HFFc6 (cell line): ENCODE measurements around the gene SRRM5. TPM values are rescaled to one million over a fixed set of nuclear protein-coding genes. Genes with fewer than 3 reads are reported as not detected.

Experiments
- DNase-seq: peaks from one replicate; pipeline ENCODE4 v3.0.0-alpha.2; 2018
- H3K27ac Mint-ChIP-seq: 2 replicates; pipeline ENCODE4 v1.8.0; 2020; ENCODE audit warnings: mild to moderate bottlenecking, mixed read lengths
- H3K27me3 Mint-ChIP-seq: 2 replicates; pipeline ENCODE4 v1.8.0; 2021; ENCODE audit warnings: mild to moderate bottlenecking, moderate library complexity, mixed read lengths; ENCODE audit not compliant: insufficient read depth
- H3K36me3 Mint-ChIP-seq: 2 replicates; pipeline ENCODE4 v1.8.0; 2021; ENCODE audit warnings: low read depth, mixed read lengths
- H3K4me1 Mint-ChIP-seq: 2 replicates; pipeline ENCODE4 v1.8.0; 2020; ENCODE audit warnings: low read depth, mixed read lengths
- H3K4me3 Mint-ChIP-seq: 2 replicates; pipeline ENCODE4 v1.8.0; 2020; ENCODE audit warnings: mild to moderate bottlenecking, moderate library complexity, mixed read lengths
- H3K9me3 Mint-ChIP-seq: 2 replicates; pipeline ENCODE4 v1.8.0; 2020; ENCODE audit warnings: mild to moderate bottlenecking, mixed read lengths
- total RNA-seq, 6 experiments: library from RNA; stranded (reverse); fragmentation: NEBNext Ultra II Directional; extraction: Animal tissue kit (Norgen Biotek cat#: 25700); gene quantifications; 2 replicates in 1 of 6; 3 replicates in 5 of 6; pipeline ENCODE4 v1.2.3, GENCODE V29; 2021
- TF ChIP-seq, protein P1 (sequence below): fragments of 200-600 bp; sonication (generic); IDR thresholded peaks from 2 replicates; pipeline ENCODE4 v1.5.0; 2021; ENCODE audit warnings: antibody characterized with exemption, mild to moderate bottlenecking

Gene SRRM5
- total RNA-seq, 6 experiments from 2014 or later, result 0.11 to 0.31 (median 0.21) TPM; not detected in 1

DNA sequence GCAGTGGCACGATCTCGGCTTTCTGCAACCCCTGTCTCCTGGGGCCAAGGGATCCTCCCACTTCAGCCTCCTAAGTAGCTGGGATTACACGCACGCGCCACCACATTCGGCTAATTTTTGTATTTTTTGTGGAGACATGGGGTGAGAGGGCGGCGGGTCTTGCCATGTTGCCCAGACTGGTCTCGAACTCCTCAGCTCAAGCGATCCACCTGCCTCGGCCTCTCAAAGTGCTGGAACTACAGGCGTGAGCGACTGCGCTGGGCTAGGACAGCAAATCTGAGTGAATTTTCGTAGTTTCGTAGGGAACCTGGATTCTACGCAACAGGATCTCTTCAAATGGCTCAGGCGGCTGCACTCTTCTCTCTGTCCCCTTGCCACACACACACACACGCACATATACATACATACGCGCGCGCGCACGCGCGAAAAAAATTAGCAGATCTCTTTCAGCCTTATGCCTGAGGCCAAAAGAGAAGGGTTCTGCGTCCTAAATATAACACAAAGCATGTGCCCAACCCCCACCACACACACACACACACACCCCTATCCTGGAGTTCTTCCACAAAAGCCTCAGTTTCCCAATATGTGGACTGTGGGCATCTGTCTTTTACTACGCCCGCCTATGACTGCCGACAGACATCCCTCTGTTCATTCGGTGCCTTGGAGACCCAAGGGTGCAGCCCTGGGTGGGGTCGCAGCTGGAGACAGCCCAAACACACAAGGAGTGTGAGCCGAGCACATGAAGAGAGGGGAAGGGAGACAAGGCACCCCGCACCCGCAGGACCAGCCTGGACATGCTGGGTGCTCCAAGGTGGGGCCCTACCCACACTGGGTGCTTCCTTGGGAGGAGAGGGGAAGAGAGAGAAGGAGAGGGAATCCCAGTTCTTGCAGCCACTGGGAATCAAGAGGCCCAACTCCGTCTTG, 35.7 kb upstream of the SRRM5 start:
- H3K36me3 Mint-ChIP-seq, result no peaks in the 10 kb centered on the region
- H3K9me3 Mint-ChIP-seq, result no peaks in the 10 kb centered on the region
- no peak for DNase-seq
- peaks cover 7% of the 10 kb centered on the region for H3K27me3 Mint-ChIP-seq
- TF ChIP-seq, protein P1, sequence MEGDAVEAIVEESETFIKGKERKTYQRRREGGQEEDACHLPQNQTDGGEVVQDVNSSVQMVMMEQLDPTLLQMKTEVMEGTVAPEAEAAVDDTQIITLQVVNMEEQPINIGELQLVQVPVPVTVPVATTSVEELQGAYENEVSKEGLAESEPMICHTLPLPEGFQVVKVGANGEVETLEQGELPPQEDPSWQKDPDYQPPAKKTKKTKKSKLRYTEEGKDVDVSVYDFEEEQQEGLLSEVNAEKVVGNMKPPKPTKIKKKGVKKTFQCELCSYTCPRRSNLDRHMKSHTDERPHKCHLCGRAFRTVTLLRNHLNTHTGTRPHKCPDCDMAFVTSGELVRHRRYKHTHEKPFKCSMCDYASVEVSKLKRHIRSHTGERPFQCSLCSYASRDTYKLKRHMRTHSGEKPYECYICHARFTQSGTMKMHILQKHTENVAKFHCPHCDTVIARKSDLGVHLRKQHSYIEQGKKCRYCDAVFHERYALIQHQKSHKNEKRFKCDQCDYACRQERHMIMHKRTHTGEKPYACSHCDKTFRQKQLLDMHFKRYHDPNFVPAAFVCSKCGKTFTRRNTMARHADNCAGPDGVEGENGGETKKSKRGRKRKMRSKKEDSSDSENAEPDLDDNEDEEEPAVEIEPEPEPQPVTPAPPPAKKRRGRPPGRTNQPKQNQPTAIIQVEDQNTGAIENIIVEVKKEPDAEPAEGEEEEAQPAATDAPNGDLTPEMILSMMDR, result no peak
- peak overlapping the region; percentile 96 for H3K27ac Mint-ChIP-seq
- H3K4me1 Mint-ChIP-seq, result peaks cover 18% of the 10 kb centered on the region
- H3K4me3 Mint-ChIP-seq, result peak overlapping the region; percentile 100

DNA sequence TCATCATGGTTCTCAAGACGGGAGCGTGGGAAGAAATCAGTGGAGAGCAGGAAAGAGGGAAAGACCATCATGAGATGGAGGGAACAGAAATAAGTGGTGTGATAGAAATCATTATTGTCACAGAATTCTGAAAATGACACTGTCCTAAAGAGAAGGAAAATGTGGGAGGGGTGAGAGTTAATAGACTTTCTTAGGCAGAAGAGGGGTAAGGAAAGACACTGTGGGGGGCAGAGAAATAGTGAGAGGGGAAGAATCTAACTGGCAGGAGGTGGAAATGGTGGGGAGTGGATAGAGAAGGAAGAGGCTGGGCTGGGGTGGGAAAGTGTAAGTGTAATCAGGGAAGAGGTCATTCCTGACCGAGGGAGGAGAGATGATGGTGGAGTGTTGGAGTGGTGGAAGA, 33.1 kb upstream of the SRRM5 start:
- no peak for DNase-seq
- Mint-ChIP-seq H3K4me1 (peaks cover 8% of the 10 kb centered on the region; the same call in 1 of the 2 replicates), H3K27me3 (peaks cover 7% of the 10 kb centered on the region), H3K9me3 (no peaks in the 10 kb centered on the region), H3K4me3 (no peak overlapping the region), H3K36me3 (no peaks in the 10 kb centered on the region), H3K27ac (no peak overlapping the region)
- TF ChIP-seq, protein P1, result no peak

DNA sequence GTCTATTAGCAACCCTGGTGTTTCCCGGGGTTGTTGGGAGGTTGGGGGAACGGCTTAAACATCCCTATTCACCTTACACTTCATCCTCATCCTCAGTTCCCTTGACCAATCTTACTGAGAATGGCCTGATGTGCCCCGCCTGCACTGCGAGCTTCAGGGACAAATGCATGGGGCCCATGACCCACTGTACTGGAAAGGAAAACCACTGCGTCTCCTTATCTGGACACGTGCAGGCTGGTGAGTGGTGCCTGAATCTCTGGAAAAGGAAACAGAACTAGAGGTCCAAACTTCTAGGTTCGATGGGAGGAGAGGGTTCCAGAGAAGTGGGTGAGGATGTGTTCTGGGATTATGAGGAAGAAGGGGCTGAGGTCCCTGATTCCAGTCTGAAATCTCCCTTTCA, 30.4 kb upstream of the SRRM5 start:
- TF ChIP-seq, protein P1, result no peak
- Mint-ChIP-seq H3K36me3 (peaks cover 9% of the 10 kb centered on the region), H3K27ac (no peak overlapping the region; the same call in 1 of the 2 replicates), H3K27me3 (peaks cover 4% of the 10 kb centered on the region; the same call in 1 of the 2 replicates), H3K4me1 (0 out of 2 replicates have a peak, but pooled peaks cover 7% of the 10 kb centered on the region), H3K9me3 (no peaks in the 10 kb centered on the region), H3K4me3 (no peak overlapping the region)
- no peak for DNase-seq

DNA sequence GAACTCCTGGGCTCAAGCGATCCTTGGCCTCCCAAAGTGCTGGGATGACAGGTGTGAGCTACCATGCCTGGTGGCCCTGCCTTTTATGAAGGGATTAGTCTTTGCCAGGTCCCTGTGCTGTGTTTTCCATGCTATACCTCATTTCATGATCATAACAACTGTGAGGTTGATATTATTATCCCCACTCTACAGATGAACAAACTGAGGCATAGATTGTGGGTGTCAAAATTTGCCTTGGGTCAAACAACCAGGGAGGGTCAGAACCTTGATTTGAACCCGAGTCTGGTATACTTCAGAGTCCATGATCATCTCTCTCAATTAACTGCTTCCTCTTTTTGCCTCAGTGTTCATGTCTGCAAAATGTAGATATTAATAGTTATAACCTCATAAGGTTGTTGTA, 29.4 kb upstream of the SRRM5 start:
- Mint-ChIP-seq H3K4me3 (no peak overlapping the region), H3K27me3 (no peaks in the 10 kb centered on the region; the same call in 1 of the 2 replicates), H3K4me1 (0 out of 2 replicates have a peak, but pooled peaks cover 7% of the 10 kb centered on the region), H3K9me3 (no peaks in the 10 kb centered on the region), H3K27ac (no peak overlapping the region), H3K36me3 (peaks cover 14% of the 10 kb centered on the region)
- TF ChIP-seq, protein P1, result no peak
- no peak for DNase-seq

DNA sequence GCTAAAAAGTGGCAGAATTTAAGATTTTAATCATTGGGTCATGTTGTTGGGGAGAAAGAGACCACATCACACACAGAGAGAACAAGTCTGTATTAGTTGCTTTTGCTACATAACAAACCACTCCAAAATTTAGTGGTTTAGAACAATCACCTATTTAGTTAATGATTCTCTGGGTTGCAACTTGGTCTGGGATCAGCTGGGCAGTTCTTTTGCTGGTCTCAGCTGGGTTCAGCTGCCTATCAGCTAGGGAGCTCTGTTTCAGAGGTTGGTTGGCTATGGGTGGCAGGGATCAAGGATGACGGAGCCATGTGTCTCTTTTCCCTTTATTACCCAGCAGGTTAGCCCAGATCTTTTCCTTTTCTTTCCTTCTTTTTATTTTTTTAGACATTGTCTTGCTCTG, 27.4 kb upstream of the SRRM5 start:
- Mint-ChIP-seq H3K36me3 (peaks cover 20% of the 10 kb centered on the region), H3K4me3 (no peak overlapping the region), H3K4me1 (0 out of 2 replicates have a peak, but pooled peaks cover 7% of the 10 kb centered on the region), H3K9me3 (no peaks in the 10 kb centered on the region), H3K27ac (peak overlapping the region; percentile 19; the same call in 1 of the 2 replicates), H3K27me3 (no peaks in the 10 kb centered on the region; the same call in 1 of the 2 replicates)
- TF ChIP-seq, protein P1, result no peak
- no peak for DNase-seq
